GM23338 (cell line): ENCODE results near the gene CEP131. TPM values are rescaled to one million over a fixed set of nuclear protein-coding genes. Genes with fewer than 3 reads are reported as not detected.

Source experiments
- ATAC-seq: fragments of 200-7000 bp; cut with Tn5 transposase; 3 replicates; pipeline ENCODE4 v1.9.1; 2020
- DNase-seq: peaks from one replicate; pipeline ENCODE4 v3.0.0-alpha.2; 2015; ENCODE audit warnings: low spot score
- H2AFZ ChIP-seq: fragments of 200-600 bp; sonication (generic); 2 replicates; pipeline ENCODE4 v1.8.0; 2016; ENCODE audit warnings: antibody characterized with exemption, mild to moderate bottlenecking, moderate library complexity
- H3F3A ChIP-seq: fragments of 200-600 bp; sonication (generic); replicated peaks from 2 replicates; pipeline ENCODE4 v1.8.0; 2017; ENCODE audit warnings: antibody characterized with exemption, mixed run types, low read depth
- H3K27ac ChIP-seq: fragments of 200-600 bp; sonication (generic); 2 replicates; pipeline ENCODE4 v1.6.1; 2016; ENCODE audit warnings: low read depth
- H3K27me3 ChIP-seq: fragments of 200-600 bp; sonication (generic); 2 replicates; pipeline ENCODE4 v1.8.0; 2016; ENCODE audit warnings: mild to moderate bottlenecking, mixed run types, moderate library complexity; ENCODE audit not compliant: insufficient read depth
- H3K36me3 ChIP-seq: fragments of 200-600 bp; sonication (generic); 2 replicates; pipeline ENCODE4 v1.8.0; 2016; ENCODE audit warnings: mild to moderate bottlenecking; ENCODE audit not compliant: insufficient read depth
- H3K4me1 ChIP-seq: fragments of 200-600 bp; sonication (generic); 2 replicates; pipeline ENCODE4 v1.8.0; 2016; ENCODE audit warnings: mild to moderate bottlenecking, moderate library complexity; ENCODE audit not compliant: insufficient read depth
- H3K4me2 ChIP-seq: fragments of 200-600 bp; sonication (generic); 2 replicates; pipeline ENCODE4 v1.7.1; 2017; ENCODE audit warnings: mixed run types
- H3K4me3 ChIP-seq: fragments of 200-600 bp; sonication (generic); 2 replicates; pipeline ENCODE4 v1.6.1; 2016; ENCODE audit warnings: mixed run types
- H3K79me2 ChIP-seq: fragments of 200-600 bp; sonication (generic); replicated peaks from 2 replicates; pipeline ENCODE4 v1.8.0; 2017; ENCODE audit warnings: mild to moderate bottlenecking; ENCODE audit not compliant: insufficient read depth
- H3K9me2 ChIP-seq: fragments of 200-600 bp; sonication (generic); 2 replicates; pipeline ENCODE4 v1.8.0; 2017; ENCODE audit not compliant: insufficient read depth
- H4K20me1 ChIP-seq: fragments of 200-600 bp; sonication (generic); replicated peaks from 2 replicates; pipeline ENCODE4 v1.8.0; 2017; ENCODE audit warnings: mild to moderate bottlenecking; ENCODE audit not compliant: insufficient read depth
- H3K27ac Mint-ChIP-seq: 2 replicates; pipeline ENCODE4 v1.8.0; 2020; ENCODE audit warnings: inconsistent platforms, mild to moderate bottlenecking, moderate library complexity, mixed read lengths
- H3K27me3 Mint-ChIP-seq: 3 replicates; pipeline ENCODE4 v1.8.0; 2022; ENCODE audit warnings: low read depth, mild to moderate bottlenecking, moderate library complexity, mixed read lengths, inconsistent platforms; ENCODE audit not compliant: insufficient read depth, poor library complexity
- H3K36me3 Mint-ChIP-seq: 3 replicates; pipeline ENCODE4 v1.8.0; 2021; ENCODE audit warnings: low read depth, mild to moderate bottlenecking, inconsistent platforms, moderate library complexity, mixed read lengths
- H3K4me1 Mint-ChIP-seq: 3 replicates; pipeline ENCODE4 v1.8.0; 2020; ENCODE audit warnings: mild to moderate bottlenecking, inconsistent platforms, mixed read lengths
- H3K4me3 Mint-ChIP-seq: 3 replicates; pipeline ENCODE4 v1.8.0; 2021; ENCODE audit warnings: moderate library complexity, mild to moderate bottlenecking, inconsistent platforms, mixed read lengths
- H3K9me3 Mint-ChIP-seq: 3 replicates; pipeline ENCODE4 v1.8.0; 2020; ENCODE audit warnings: moderate library complexity, mild to moderate bottlenecking, inconsistent platforms, mixed read lengths
- CREB1 ChIP-seq: fragments of 250-450 bp; sonication (Bioruptor Pico); IDR thresholded peaks from 2 replicates; pipeline ENCODE4 v1.5.0; 2020; ENCODE audit warnings: low read depth, mild to moderate bottlenecking, moderate library complexity
- ETS1 ChIP-seq: IDR thresholded peaks from 2 replicates; pipeline ENCODE4 v1.6.1; 2016; ENCODE audit warnings: antibody characterized with exemption
- EZH2 ChIP-seq: fragments of 200-600 bp; sonication (generic); IDR thresholded peaks from one replicate; pipeline ENCODE4 v1.8.0; 2017; ENCODE audit warnings: antibody characterized with exemption, mild to moderate bottlenecking, low read depth; ENCODE audit not compliant: unreplicated experiment
- JUNB ChIP-seq: IDR thresholded peaks from one replicate; pipeline ENCODE4 v1.6.1; 2016; ENCODE audit warnings: antibody characterized with exemption; ENCODE audit not compliant: unreplicated experiment
- NANOG ChIP-seq: IDR thresholded peaks from 2 replicates; pipeline ENCODE4 v1.6.1; 2016; ENCODE audit warnings: antibody characterized with exemption, borderline replicate concordance
- POLR2AphosphoS5 ChIP-seq: IDR thresholded peaks from 2 replicates; pipeline ENCODE4 v1.6.1; 2016; ENCODE audit warnings: antibody characterized with exemption, low read depth
- STAT1 ChIP-seq: IDR thresholded peaks from one replicate; pipeline ENCODE4 v1.6.1; 2016; ENCODE audit warnings: antibody characterized with exemption; ENCODE audit not compliant: unreplicated experiment
- ZNF331 ChIP-seq: fragments of 250-450 bp; sonication (Bioruptor Pico); IDR thresholded peaks from 2 replicates; pipeline ENCODE4 v1.5.0; 2020; ENCODE audit warnings: low read depth, mild to moderate bottlenecking, moderate library complexity
- polyA plus RNA-seq: library from polyadenylated mRNA; unstranded; fragments of >200 nt; fragmentation: Nextera tagmentation; extraction: Ambion mirVana; gene quantifications from 2 replicates; pipeline ENCODE4 v1.2.1, GENCODE V29; 2016
- total RNA-seq: library from RNA; depleted of rRNA; stranded (reverse); fragments of >200 nt; shearing (Covaris generic); gene quantifications from 2 replicates; pipeline ENCODE4 v1.2.3, GENCODE V29; 2014
- TF ChIP-seq, protein P1 (sequence below): IDR thresholded peaks from one replicate; pipeline ENCODE4 v1.6.1; 2018; ENCODE audit warnings: antibody characterized with exemption; ENCODE audit not compliant: unreplicated experiment
- TF ChIP-seq, protein P2 (sequence below): fragments of 250-450 bp; sonication (Bioruptor Pico); IDR thresholded peaks from 2 replicates; pipeline ENCODE4 v1.5.0; 2020; ENCODE audit warnings: mild to moderate bottlenecking, moderate library complexity

CEP131 gene
- total and polyA plus RNA-seq, 2 experiments from 2014 or later: 26.8 to 35.5 TPM

DNA sequence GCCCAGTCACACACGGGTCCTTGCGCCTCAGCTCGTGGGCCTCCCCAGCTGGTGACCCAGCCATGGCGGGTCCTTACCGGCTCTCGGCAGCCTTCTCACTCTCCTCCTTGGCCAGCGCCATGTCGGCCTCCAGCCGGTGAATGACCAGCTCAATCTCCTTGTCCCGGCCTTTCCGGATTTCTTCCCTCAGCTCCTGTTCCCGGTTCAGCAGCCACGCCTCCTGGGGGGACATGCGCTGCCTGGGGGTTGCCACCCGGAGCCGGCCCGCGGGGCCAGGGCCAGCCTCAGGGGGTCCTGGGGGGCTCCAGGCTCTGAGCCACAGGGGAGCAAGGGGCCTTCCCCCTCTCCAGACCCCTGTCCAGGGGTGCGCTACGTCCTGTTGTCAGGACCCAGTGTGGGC lies 31.6 kb downstream of the CEP131 start:
- Mint-ChIP-seq H3K36me3 (0 out of 3 replicates have a peak, but pooled peaks cover 9% of the 10 kb centered on the region), H3K27ac (no peak overlapping the region), H3K9me3 (no peaks in the 10 kb centered on the region), H3K4me1 (no peaks in the 10 kb centered on the region), H3K4me3 (no peak overlapping the region), H3K27me3 (no peaks in the 10 kb centered on the region)
- Histone ChIP-seq H3K27me3 (no peaks in the 10 kb centered on the region), H3K4me2 (no peak overlapping the region), H3K79me2 (no peaks in the 10 kb centered on the region), H2AFZ (no peak overlapping the region), H3F3A (no peaks in the 10 kb centered on the region), H3K4me1 (no peaks in the 10 kb centered on the region), H3K27ac (no peak overlapping the region), H3K4me3 (no peak overlapping the region), H3K36me3 (no peaks in the 10 kb centered on the region), H4K20me1 (no peaks in the 10 kb centered on the region), H3K9me2 (no peaks in the 10 kb centered on the region)
- no peak for DNase-seq
- TF ChIP-seq STAT1: no peak
- TF ChIP-seq ETS1: no peak
- TF ChIP-seq JUNB: no peak
- no peak for TF ChIP-seq EZH2
- no peak for TF ChIP-seq POLR2AphosphoS5
- TF ChIP-seq, protein P1, sequence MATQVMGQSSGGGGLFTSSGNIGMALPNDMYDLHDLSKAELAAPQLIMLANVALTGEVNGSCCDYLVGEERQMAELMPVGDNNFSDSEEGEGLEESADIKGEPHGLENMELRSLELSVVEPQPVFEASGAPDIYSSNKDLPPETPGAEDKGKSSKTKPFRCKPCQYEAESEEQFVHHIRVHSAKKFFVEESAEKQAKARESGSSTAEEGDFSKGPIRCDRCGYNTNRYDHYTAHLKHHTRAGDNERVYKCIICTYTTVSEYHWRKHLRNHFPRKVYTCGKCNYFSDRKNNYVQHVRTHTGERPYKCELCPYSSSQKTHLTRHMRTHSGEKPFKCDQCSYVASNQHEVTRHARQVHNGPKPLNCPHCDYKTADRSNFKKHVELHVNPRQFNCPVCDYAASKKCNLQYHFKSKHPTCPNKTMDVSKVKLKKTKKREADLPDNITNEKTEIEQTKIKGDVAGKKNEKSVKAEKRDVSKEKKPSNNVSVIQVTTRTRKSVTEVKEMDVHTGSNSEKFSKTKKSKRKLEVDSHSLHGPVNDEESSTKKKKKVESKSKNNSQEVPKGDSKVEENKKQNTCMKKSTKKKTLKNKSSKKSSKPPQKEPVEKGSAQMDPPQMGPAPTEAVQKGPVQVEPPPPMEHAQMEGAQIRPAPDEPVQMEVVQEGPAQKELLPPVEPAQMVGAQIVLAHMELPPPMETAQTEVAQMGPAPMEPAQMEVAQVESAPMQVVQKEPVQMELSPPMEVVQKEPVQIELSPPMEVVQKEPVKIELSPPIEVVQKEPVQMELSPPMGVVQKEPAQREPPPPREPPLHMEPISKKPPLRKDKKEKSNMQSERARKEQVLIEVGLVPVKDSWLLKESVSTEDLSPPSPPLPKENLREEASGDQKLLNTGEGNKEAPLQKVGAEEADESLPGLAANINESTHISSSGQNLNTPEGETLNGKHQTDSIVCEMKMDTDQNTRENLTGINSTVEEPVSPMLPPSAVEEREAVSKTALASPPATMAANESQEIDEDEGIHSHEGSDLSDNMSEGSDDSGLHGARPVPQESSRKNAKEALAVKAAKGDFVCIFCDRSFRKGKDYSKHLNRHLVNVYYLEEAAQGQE: no peak
- no peak for TF ChIP-seq CREB1 (CRISPR knock-in tag)
- TF ChIP-seq, protein P2, sequence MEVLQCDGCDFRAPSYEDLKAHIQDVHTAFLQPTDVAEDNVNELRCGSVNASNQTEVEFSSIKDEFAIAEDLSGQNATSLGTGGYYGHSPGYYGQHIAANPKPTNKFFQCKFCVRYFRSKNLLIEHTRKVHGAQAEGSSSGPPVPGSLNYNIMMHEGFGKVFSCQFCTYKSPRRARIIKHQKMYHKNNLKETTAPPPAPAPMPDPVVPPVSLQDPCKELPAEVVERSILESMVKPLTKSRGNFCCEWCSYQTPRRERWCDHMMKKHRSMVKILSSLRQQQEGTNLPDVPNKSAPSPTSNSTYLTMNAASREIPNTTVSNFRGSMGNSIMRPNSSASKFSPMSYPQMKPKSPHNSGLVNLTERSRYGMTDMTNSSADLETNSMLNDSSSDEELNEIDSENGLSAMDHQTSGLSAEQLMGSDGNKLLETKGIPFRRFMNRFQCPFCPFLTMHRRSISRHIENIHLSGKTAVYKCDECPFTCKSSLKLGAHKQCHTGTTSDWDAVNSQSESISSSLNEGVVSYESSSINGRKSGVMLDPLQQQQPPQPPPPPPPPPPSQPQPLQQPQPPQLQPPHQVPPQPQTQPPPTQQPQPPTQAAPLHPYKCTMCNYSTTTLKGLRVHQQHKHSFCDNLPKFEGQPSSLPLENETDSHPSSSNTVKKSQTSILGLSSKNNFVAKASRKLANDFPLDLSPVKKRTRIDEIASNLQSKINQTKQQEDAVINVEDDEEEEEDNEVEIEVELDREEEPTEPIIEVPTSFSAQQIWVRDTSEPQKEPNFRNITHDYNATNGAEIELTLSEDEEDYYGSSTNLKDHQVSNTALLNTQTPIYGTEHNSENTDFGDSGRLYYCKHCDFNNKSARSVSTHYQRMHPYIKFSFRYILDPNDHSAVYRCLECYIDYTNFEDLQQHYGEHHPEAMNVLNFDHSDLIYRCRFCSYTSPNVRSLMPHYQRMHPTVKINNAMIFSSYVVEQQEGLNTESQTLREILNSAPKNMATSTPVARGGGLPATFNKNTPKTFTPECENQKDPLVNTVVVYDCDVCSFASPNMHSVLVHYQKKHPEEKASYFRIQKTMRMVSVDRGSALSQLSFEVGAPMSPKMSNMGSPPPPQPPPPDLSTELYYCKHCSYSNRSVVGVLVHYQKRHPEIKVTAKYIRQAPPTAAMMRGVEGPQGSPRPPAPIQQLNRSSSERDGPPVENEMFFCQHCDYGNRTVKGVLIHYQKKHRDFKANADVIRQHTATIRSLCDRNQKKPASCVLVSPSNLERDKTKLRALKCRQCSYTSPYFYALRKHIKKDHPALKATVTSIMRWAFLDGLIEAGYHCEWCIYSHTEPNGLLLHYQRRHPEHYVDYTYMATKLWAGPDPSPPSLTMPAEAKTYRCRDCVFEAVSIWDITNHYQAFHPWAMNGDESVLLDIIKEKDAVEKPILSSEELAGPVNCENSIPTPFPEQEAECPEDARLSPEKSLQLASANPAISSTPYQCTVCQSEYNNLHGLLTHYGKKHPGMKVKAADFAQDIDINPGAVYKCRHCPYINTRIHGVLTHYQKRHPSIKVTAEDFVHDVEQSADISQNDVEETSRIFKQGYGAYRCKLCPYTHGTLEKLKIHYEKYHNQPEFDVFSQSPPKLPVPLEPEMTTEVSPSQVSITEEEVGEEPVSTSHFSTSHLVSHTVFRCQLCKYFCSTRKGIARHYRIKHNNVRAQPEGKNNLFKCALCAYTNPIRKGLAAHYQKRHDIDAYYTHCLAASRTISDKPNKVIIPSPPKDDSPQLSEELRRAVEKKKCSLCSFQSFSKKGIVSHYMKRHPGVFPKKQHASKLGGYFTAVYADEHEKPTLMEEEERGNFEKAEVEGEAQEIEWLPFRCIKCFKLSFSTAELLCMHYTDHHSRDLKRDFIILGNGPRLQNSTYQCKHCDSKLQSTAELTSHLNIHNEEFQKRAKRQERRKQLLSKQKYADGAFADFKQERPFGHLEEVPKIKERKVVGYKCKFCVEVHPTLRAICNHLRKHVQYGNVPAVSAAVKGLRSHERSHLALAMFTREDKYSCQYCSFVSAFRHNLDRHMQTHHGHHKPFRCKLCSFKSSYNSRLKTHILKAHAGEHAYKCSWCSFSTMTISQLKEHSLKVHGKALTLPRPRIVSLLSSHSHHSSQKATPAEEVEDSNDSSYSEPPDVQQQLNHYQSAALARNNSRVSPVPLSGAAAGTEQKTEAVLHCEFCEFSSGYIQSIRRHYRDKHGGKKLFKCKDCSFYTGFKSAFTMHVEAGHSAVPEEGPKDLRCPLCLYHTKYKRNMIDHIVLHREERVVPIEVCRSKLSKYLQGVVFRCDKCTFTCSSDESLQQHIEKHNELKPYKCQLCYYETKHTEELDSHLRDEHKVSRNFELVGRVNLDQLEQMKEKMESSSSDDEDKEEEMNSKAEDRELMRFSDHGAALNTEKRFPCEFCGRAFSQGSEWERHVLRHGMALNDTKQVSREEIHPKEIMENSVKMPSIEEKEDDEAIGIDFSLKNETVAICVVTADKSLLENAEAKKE (CRISPR knock-in tag): no peak
- TF ChIP-seq ZNF331 (CRISPR knock-in tag): no peak
- no peak for TF ChIP-seq NANOG
- ATAC-seq: no peak
